Measurements from ENCODE around the gene NECTIN3. TPM values are rescaled to one million over a fixed set of nuclear protein-coding genes. Genes with fewer than 3 reads are reported as not detected.
A peak's percentile ranks its signal among the peaks of the same experiment; 100 is the strongest.

Gene NECTIN3, protein sequence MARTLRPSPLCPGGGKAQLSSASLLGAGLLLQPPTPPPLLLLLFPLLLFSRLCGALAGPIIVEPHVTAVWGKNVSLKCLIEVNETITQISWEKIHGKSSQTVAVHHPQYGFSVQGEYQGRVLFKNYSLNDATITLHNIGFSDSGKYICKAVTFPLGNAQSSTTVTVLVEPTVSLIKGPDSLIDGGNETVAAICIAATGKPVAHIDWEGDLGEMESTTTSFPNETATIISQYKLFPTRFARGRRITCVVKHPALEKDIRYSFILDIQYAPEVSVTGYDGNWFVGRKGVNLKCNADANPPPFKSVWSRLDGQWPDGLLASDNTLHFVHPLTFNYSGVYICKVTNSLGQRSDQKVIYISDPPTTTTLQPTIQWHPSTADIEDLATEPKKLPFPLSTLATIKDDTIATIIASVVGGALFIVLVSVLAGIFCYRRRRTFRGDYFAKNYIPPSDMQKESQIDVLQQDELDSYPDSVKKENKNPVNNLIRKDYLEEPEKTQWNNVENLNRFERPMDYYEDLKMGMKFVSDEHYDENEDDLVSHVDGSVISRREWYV
- 10 to 100 TPM in 4 of 6 donors, 1 to 10 TPM in 2; 6.3 to 31.6 (median 22.1) TPM for total RNA-seq

DNA sequence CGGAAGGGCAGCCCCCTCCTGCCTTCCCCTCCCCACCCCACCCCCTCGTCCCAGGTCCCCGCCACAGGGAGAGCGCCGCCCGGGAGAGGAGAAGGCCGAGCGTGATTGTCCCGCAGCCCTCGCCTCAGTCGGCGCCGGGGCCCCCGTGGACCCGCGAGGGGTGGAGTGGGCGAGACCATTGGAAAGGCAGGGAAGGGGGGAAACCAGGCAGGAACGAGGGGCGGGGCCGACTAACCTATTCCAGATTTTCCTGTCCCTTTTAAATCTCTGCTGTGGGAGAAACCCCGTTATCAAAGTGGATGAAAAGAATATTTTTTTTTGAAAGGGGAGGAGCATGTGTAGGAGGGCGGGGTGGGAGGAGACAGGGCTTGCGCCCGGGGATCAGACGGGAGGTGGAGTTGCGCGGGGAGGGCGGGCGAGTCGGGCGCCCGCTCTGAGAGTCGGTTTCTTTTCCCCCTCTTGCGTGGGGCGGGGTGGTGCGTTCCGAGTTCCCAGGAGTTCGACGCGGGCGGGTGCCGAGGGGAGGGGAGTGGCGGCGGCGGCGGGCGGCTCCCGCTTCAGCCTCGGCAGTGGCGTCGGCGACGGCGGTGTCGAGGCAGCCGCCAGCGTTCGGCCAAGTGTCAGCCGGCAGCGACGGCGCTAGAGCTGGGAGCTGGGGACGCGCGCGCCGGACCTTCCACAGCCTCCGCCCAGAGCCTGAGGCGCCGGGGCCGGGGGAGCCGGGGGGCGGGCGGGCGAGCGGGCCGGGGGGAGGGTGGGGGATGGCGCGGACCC lies at the start of gene NECTIN3:
Gene NECTIN3, plus strand, starts transcription at position 560 of the 774 bp plus-strand sequence. Its CDS starts 202 bp downstream, at position 762.
- WGBS, 2 donors, result 0% methylated on average over 23 to 39 of the region's 79 CpGs
- Histone ChIP-seq H3K36me3 (no peaks in the 10 kb centered on the region), H3K4me3 (peak within 1 kb of the TSS; percentile 77 to 93 (median 83)), H3K27me3 (peaks cover 0 to 7% (median 0%) of the 10 kb centered on the region in 4 donors), H3K9me3 (no peaks in the 10 kb centered on the region), H3K27ac (peak within 1 kb of the TSS; percentile 86 to 94 (median 90)), H3K4me1 (peaks cover 7 to 19% (median 15%) of the 10 kb centered on the region in 4 donors)
- peak; percentile 92 to 95 for DNase-seq
- TF ChIP-seq POLR2A (IDR thresholded peaks at IDR 0.05) (peak in 1 of 4 donors; percentile 70), POLR2AphosphoS5 (IDR thresholded peaks at IDR 0.05) (peak in 1 of 2 donors; percentile 57)
- TF ChIP-seq, protein P1, sequence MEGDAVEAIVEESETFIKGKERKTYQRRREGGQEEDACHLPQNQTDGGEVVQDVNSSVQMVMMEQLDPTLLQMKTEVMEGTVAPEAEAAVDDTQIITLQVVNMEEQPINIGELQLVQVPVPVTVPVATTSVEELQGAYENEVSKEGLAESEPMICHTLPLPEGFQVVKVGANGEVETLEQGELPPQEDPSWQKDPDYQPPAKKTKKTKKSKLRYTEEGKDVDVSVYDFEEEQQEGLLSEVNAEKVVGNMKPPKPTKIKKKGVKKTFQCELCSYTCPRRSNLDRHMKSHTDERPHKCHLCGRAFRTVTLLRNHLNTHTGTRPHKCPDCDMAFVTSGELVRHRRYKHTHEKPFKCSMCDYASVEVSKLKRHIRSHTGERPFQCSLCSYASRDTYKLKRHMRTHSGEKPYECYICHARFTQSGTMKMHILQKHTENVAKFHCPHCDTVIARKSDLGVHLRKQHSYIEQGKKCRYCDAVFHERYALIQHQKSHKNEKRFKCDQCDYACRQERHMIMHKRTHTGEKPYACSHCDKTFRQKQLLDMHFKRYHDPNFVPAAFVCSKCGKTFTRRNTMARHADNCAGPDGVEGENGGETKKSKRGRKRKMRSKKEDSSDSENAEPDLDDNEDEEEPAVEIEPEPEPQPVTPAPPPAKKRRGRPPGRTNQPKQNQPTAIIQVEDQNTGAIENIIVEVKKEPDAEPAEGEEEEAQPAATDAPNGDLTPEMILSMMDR (IDR thresholded peaks at IDR 0.05), result no peak
- peak; percentile 95 to 98 for ATAC-seq (ENCODE audit: low FRiP score in 2 of 2)

DNA sequence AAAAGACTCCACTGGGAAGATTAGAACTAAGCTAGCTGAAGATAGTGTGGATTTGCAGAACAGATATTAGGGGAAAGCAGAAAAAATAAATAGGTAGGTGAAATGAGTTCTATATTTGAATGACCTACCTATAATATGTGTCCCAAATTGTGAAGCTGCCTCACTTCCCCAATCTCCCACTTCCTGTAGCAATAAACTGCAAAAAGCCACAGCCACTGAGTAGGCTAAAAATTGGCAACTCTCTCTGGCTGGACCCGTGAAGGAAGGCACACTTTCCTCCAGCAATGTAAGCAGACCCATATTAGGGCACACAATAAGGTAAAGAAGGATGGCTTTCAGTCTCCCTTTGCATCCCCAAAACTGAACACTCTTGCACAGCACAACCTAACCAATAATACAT lies 43.7 kb upstream of the NECTIN3 start:
- WGBS, 2 donors, result 30 to 38% methylated on average over 1 of the region's 1 CpG
- Histone ChIP-seq H3K36me3 (no peaks in the 10 kb centered on the region), H3K9me3 (no peaks in the 10 kb centered on the region), H3K4me3 (no peak overlapping the region), H3K27me3 (no peaks in the 10 kb centered on the region), H3K4me1 (no peaks in the 10 kb centered on the region), H3K27ac (no peak overlapping the region)
- no peak for DNase-seq
- no peak for ATAC-seq (ENCODE audit: low FRiP score in 2 of 2)
- TF ChIP-seq POLR2A (IDR thresholded peaks at IDR 0.05) (no peak), POLR2AphosphoS5 (IDR thresholded peaks at IDR 0.05) (no peak), EP300 (IDR thresholded peaks at IDR 0.05) (no peak)
- TF ChIP-seq, protein P1 (IDR thresholded peaks at IDR 0.05), result no peak

- no peak for ATAC-seq (ENCODE audit: low FRiP score in 2 of 2)
- WGBS, 2 donors, result 89 to 94% methylated on average over 2 of the region's 2 CpGs
Measured at GRCh38 chr3:111031538-111031937, 40.1 kb upstream of the NECTIN3 start.

GRCh38 chr3:111032677-111033076 lies 38.9 kb upstream of the NECTIN3 start:
- WGBS, 2 donors, result 89 to 92% methylated on average over 3 of the region's 3 CpGs
- Histone ChIP-seq H3K27ac (no peak overlapping the region), H3K36me3 (no peaks in the 10 kb centered on the region), H3K4me1 (no peaks in the 10 kb centered on the region), H3K27me3 (no peaks in the 10 kb centered on the region), H3K9me3 (peaks cover 0 to 14% (median 4%) of the 10 kb centered on the region in 4 donors), H3K4me3 (no peak overlapping the region)
- TF ChIP-seq, protein P1 (IDR thresholded peaks at IDR 0.05), result no peak
- ATAC-seq (ENCODE audit: low FRiP score in 2 of 2), result no peak
- DNase-seq, result no peak

More at GRCh38 chr3:111031538-111031937, 40.1 kb upstream of the NECTIN3 start:
- TF ChIP-seq POLR2A (IDR thresholded peaks at IDR 0.05) (no peak), EP300 (IDR thresholded peaks at IDR 0.05) (no peak), POLR2AphosphoS5 (IDR thresholded peaks at IDR 0.05) (no peak)
- TF ChIP-seq, protein P1 (IDR thresholded peaks at IDR 0.05), result no peak
- no peak for DNase-seq
- Histone ChIP-seq H3K4me3 (no peak overlapping the region), H3K36me3 (no peaks in the 10 kb centered on the region), H3K27ac (no peak overlapping the region), H3K27me3 (no peaks in the 10 kb centered on the region), H3K9me3 (peaks cover 0 to 8% (median 3%) of the 10 kb centered on the region in 4 donors), H3K4me1 (no peaks in the 10 kb centered on the region)

Data from upper lobe of left lung (tissue), 6 donors.